Mesothelial cell of epicardium (in vitro differentiated cells): ENCODE measurements around the gene MED22. TPM values are rescaled to one million over a fixed set of nuclear protein-coding genes. Genes with fewer than 3 reads are reported as not detected.

ENCODE experiments used
- DNase-seq, 2 experiments: peaks; one replicate each; pipeline ENCODE4 v3.0.0; 2021; ENCODE audit warnings: low spot score in 2 of 2; ENCODE audit not compliant: unreplicated experiment in 2 of 2
- H3K27ac Mint-ChIP-seq: 2 replicates; pipeline ENCODE4 v1.8.0; 2021; ENCODE audit warnings: mixed read lengths
- H3K27me3 Mint-ChIP-seq: 2 replicates; pipeline ENCODE4 v1.8.0; 2021; ENCODE audit warnings: low read depth, mixed read lengths
- H3K36me3 Mint-ChIP-seq: 2 replicates; pipeline ENCODE4 v1.8.0; 2021; ENCODE audit warnings: mixed read lengths
- H3K4me1 Mint-ChIP-seq: 2 replicates; pipeline ENCODE4 v1.8.0; 2021; ENCODE audit warnings: mixed read lengths
- H3K4me3 Mint-ChIP-seq: 2 replicates; pipeline ENCODE4 v1.8.0; 2021; ENCODE audit warnings: mild to moderate bottlenecking, moderate library complexity, mixed read lengths
- H3K9me3 Mint-ChIP-seq: 2 replicates; pipeline ENCODE4 v1.8.0; 2021; ENCODE audit warnings: mixed read lengths
- total RNA-seq: library from RNA; stranded (reverse); gene quantifications from 3 replicates; pipeline ENCODE4 v1.2.1, GENCODE V29; 2021
- TF ChIP-seq, protein P1 (sequence below): fragments of 200-600 bp; sonication (generic); IDR thresholded peaks from one replicate; pipeline ENCODE4 v1.5.0; 2021; ENCODE audit warnings: antibody characterized with exemption; ENCODE audit not compliant: unreplicated experiment

MED22 gene
- total RNA-seq, 1 donor from 2014 or later, result 35.1 TPM

DNA sequence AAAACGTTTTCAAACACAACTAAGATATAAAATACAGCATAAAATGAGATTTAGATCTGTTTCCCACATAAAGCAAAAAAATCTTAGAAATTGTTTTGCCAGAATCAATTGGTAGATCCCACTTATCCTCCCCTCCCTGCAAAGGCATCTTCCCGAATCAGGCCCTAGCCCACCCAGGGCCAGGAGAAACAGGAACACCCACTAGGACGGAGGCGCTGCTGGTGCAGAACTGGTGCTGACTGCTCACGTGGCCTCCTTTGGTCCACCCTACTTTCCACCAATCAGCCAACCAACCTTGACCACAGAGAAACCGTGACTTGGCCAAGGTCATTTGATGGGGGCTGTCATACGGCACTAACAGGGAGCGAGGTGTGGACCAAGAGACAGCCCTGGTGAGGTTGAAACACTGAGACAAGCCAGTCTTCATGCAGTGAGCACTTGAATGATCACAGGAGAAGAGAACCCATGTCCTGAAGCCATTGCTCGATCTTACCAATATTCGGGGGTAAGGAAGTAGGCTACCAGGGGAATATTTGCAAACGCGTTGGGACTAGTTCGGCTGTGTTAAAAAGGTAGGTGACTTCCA, 13.7 kb upstream of the MED22 start:
- no peak for DNase-seq
- Mint-ChIP-seq H3K27me3 (no peaks in the 10 kb centered on the region), H3K27ac (peak overlapping the region; percentile 39), H3K4me1 (peaks cover 3% of the 10 kb centered on the region), H3K9me3 (no peaks in the 10 kb centered on the region), H3K4me3 (no peak overlapping the region), H3K36me3 (peaks cover 25% of the 10 kb centered on the region)
- TF ChIP-seq, protein P1, sequence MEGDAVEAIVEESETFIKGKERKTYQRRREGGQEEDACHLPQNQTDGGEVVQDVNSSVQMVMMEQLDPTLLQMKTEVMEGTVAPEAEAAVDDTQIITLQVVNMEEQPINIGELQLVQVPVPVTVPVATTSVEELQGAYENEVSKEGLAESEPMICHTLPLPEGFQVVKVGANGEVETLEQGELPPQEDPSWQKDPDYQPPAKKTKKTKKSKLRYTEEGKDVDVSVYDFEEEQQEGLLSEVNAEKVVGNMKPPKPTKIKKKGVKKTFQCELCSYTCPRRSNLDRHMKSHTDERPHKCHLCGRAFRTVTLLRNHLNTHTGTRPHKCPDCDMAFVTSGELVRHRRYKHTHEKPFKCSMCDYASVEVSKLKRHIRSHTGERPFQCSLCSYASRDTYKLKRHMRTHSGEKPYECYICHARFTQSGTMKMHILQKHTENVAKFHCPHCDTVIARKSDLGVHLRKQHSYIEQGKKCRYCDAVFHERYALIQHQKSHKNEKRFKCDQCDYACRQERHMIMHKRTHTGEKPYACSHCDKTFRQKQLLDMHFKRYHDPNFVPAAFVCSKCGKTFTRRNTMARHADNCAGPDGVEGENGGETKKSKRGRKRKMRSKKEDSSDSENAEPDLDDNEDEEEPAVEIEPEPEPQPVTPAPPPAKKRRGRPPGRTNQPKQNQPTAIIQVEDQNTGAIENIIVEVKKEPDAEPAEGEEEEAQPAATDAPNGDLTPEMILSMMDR, result no peak

DNA sequence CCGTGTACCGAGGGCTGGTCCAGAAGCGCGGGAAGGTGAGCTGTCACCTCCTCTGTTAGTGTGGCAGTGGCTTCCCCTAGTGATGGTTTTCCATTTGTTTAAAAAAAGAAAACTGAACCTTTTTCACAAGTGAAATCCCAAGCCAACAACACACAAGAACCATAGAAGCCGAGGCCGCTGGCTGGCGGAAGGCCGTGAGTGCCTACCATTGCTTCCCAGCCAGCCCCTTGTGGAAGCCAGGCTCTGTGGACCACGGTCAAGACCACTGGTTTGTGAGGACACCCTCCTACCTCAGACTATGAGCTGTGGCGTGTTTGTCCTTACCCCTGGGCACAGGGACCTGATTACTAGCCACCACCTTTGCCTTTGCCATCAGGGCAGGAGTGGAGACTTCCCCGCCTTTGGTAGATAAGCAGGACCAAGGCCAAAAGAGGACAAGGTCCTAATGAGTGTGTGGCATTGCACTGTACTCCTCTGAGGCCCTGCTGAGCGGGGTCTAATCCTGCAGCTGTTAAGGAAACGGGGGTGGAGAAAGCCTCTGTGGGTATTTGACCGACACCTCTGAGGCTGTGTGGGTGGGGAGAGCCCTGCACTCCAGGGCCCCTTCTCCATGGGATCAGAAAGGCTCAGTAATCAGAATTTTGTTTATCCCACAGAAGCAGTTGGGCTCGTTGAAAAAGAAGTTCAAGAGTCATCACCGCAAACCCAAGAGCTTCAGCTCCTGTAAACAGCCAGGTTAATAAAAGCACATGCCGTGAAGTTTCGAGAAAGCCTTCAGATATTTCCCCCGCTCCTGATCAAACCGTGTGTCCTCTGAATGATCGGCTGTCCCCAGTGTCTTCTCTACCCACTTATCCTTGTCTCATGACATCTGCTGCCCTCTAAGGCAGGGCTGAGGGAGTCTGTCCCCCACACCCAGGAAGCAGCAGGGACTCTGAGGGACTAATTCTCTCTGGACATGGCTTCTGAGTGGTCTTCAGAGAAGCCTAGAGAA, 12.8 kb upstream of the MED22 start:
- DNase-seq, result no peak
- H3K27me3 Mint-ChIP-seq, result no peaks in the 10 kb centered on the region
- no peak overlapping the region for H3K4me3 Mint-ChIP-seq
- TF ChIP-seq, protein P1, result no peak
- H3K36me3 Mint-ChIP-seq, result peaks cover 25% of the 10 kb centered on the region
- H3K4me1 Mint-ChIP-seq, result peaks cover 3% of the 10 kb centered on the region
- no peak overlapping the region for H3K27ac Mint-ChIP-seq
- no peaks in the 10 kb centered on the region for H3K9me3 Mint-ChIP-seq

DNA sequence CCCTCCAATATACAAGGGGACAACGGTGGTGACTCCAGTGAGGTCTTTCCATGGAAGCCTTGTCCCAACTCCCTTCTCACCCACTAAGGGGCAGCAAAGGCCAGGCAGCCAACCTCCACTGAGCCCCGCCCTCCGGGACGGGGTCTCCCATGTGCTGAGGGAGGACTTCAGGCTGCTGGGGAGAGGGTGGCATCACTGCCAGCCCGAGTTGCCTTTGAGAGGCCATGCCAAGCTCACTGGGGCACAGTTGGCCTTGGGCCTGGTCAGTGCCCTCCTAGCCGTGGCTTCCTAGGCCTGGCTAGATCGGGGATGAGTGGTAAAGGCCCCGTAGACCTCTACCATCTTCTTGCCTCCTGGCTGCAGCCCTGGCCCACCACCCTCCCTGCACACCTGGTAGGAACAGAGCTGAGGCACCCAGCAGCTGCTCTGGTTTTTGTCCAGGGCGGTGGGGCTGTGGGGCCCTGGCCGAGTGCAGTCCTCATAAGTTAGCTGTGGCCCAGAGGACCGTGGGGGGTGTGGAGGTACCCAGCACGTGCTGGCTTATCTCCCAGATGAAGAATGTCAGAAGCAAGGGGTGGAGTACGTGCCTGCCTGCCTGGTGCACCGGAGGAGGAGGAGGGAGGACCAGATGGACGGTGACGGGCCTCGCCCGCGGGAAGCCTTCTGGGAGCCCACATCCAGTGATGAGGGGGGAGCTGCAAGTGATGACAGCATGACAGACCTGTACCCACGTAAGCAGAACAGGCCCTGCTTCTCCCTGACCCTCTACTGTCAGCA, 11.7 kb upstream of the MED22 start:
- DNase-seq, result no peak
- Mint-ChIP-seq H3K27ac (no peak overlapping the region), H3K27me3 (no peaks in the 10 kb centered on the region), H3K36me3 (peaks cover 22% of the 10 kb centered on the region), H3K9me3 (no peaks in the 10 kb centered on the region), H3K4me1 (peaks cover 3% of the 10 kb centered on the region), H3K4me3 (peak overlapping the region; percentile 43)
- TF ChIP-seq, protein P1, result no peak

DNA sequence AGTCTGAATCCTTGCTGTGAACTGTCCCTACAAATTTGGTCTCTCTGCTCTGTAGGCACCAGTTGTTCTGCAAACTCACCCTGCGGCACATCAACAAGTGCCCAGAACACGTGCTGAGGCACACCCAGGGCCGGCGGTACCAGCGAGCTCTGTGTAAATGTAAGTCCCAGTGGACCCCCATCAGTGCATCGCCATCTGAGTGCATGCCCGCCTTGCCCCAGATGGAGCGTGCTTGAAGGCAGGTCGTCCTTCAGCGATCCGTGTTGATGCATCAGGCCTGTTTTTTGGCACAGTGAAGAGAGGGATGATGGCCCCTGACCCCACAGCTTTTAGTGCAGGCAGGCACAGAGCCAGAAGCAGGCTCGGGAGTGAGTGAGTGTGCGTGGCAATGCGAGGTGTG, 9.7 kb upstream of the MED22 start:
- DNase-seq, result no peak
- TF ChIP-seq, protein P1, result no peak
- Mint-ChIP-seq H3K36me3 (peaks cover 15% of the 10 kb centered on the region), H3K27ac (no peak overlapping the region), H3K4me1 (peaks cover 3% of the 10 kb centered on the region), H3K4me3 (peak overlapping the region; percentile 71), H3K9me3 (no peaks in the 10 kb centered on the region), H3K27me3 (no peaks in the 10 kb centered on the region)

DNA sequence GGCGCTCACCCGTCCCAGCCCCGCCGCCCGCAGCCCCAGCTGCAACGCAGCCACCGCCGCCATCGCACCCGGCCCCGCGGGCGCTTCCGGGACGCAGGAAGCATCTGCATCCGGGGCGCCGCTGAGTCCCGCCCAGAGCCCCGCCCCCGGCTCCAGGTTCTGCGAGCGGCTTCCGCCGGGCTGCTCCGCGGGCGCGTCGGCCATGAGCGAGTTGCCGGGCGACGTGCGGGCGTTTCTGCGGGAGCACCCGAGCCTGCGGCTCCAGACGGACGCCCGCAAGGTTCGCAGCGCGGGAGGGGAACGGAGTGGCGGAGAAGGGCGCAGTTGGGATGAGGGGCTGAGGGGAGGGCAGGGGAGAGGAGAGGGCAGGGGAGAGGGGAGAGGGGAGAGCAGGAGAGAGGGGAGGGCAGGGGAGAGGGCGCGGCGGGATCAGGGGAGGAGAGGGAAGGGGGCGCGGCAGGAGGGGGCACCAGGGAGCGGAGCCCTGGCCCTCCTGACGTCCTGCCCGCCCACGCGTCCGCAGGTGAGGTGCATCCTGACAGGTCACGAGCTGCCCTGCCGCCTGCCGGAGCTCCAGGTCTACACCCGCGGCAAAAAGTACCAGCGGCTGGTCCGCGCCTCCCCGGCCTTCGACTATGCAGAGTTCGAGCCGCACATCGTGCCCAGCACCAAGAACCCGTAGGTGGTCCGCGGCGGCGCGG, 8.6 kb upstream of the MED22 start, which contains the start of the genes SURF1 and SURF2:
Gene SURF1, minus strand, starts transcription at position 97 of the 701 bp plus-strand sequence. Its CDS starts 34 bp downstream, at position 63.
Gene SURF2, plus strand, starts transcription at position 160 of the 701 bp plus-strand sequence. Its CDS starts 43 bp downstream, at position 203.
- Mint-ChIP-seq H3K4me3 (peak within 1 kb of the TSS; percentile 88), H3K27me3 (no peaks in the 10 kb centered on the region), H3K4me1 (peaks cover 3% of the 10 kb centered on the region), H3K9me3 (no peaks in the 10 kb centered on the region), H3K27ac (peak within 1 kb of the TSS; percentile 88), H3K36me3 (peaks cover 13% of the 10 kb centered on the region)
- DNase-seq, result peak; percentile 81 to 92
- TF ChIP-seq, protein P1, result no peak
